HG02588 (cell line): ENCODE results near the gene DRD3.

ENCODE experiments used
- ATAC-seq: cut with Tn5 transposase; IDR thresholded peaks from one replicate; pipeline ENCODE4 v1.9.1; 2021; ENCODE audit warnings: mild to moderate bottlenecking, moderate library complexity; ENCODE audit not compliant: unreplicated experiment

DRD3 gene

DNA sequence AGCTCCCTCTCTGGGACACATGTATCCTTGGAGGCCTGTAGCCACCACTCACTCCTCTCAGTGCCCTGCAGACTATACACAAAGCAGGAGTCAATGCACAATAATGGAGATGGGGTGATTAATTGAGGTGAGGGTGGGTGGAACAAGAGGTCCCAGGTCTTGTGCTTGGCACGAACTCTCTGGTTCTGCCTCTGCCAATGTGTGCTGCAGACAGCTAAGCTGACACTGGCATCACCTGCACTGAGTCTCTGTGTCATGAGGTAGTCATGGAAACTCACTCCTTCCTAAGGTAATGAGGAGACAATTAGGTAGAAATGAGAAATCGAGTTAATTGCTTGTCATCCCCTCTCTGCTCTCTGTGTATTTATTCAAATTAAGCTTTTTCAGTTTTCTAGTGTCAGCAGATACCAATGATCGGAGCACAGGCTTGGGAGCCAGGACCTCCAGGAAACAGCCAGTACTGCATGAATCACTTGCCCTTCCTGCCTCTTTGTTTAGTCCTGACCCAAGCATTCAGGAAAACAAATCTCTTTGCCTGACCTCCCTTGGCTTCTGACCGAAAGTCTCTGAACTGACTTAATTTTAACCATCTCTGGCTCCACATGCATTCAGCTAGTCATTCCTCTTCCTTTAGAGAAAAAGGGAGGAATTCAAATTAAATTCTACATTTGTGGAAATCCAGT is 56.7 kb downstream of the DRD3 start:
- no peak for ATAC-seq

DNA sequence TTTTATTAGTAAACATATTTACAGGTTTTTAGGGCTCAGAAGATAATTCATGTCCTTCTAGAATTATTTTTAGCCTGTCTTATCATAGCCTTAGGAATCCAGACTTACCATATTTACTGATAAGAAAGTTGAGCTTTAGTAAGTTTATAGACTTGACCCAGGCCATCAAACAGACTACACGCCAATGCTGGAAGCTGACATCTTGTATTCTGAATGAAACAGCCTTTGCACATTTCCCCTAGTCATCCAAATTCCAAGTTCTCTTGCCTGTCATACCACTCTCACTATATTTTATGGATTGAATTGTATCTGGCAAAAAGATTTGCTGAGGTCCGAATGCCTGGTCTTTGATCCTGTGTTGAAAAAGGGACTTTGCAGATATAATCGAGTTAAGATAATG is 58.6 kb downstream of the DRD3 start:
- no peak for ATAC-seq

DNA sequence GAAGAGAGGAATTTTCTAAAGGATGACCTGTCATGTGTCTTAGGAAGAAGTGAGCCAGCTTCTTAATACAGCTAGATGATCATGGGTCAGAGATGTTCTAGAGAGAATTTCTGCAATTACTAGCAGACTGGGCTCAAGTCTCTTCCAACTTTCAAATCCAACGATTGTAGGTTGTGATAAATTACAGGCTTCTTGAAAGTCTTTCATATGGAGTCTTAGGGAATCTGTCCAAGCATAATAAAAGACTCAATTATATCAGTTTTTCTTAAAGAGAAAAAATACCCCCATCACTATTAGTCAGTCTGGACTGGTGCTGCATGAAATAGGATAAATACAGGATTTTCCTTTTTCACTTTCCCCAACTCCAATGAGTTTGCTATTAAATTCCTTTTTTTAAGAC is 59.1 kb downstream of the DRD3 start:
- ATAC-seq: no peak

DNA sequence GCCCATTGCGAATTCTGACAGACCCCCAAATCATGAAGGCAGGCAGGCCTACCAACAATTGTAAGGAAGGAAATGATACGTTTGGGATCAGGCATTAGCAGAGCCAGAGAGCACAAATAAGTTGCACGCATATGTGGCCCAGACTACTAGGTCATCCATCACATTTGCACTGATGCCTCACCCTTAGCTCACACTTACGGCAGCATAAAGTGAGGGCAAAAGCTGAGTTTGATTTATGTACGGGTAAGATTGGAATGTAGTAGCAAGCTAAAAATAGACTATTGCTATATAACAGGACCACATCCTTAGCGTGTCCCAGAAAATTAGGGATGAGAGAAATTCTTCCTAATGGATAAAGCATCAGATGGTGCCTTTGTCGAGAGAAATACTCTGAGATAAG is 63.7 kb downstream of the DRD3 start:
- no peak for ATAC-seq

DNA sequence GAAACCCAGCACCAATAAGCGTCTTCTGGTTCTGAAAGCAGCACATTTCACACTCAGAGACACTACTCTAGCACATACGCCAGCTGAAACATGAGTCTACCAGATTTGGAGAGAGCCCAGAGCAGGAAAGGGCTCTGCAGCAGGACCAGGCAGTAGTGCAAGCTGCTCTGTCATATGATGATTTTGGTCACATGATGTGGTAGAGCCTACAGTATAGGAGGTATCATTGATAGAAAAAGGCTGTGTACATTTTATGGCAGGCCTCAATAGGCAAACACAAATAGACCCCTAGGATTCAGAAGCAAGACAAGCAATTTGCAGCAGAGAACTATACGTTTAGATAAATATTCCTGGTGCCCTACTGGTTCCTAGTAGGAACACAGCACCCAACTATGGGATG is 64.1 kb downstream of the DRD3 start:
- ATAC-seq: no peak

DNA sequence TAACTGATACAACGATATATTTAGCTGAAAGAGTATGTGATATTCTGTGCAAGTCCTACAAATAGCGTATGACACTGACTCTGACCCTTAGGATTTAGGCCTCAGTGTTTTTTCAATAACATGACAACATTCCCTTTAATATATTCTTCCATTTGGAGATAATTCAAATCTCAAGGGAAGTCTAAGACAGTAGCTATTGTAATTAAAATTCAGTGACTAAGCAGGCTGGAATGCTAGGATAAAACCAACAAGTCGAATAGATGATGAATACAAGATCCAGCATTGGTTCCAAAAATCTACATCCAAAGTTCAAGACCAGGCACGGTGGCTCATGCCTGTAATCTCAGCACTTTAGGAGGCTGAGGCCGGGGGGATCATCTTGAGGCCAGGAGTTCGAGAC is 66.2 kb downstream of the DRD3 start:
- ATAC-seq: no peak

DNA sequence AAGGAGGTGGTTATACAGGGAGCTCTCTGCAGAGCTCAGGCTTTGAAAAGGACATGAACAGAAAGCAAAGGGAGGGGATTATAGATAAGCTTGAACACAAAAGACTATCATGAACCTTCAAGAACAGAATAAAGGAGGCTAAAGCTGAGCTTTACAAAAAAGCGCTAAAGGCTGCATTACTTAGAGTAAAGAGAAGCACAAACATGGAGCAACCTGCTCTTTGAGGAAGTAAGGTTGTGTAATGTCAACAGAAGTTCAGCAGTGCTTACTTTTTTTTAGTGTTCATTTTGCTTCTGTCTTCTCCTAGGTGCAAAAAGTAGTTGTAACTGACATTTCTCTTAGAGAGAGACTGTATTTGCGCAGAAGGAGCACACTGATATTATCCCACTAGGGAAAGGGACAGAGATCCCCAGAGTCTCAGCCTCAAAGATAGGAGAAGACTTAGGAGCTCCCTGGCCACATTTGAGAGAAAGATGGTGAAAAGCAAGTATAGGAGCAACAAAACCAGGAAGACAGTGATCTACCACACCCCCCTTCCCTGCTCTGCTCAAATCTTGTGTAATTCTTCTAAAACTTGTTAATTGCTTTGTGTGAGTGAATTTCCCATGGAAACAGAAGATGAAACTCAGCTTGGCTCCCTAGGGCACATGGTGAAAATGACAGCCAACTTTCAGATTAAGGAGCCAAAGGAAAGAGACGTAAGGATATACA is 67.6 kb downstream of the DRD3 start:
- no peak for ATAC-seq

DNA sequence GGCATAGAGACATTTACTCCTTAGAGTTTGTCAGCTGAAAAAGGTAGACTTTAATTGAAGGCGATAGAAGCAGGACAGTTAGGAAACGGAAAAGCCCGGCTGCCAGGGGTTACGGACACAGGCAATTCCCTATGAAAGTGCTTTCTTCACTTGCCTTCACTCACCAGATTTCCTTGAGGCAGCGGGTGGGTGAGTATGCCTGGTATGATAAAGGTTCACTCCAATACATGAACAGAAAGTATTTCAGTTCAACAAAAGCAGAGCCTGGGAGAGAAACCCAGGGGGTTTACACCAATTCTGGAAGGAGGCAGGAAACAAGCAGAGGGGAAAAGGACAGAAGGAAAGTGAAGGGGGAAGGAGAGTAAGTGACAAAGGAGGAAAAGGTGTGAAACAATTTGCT is 68.4 kb downstream of the DRD3 start:
- ATAC-seq: no peak

DNA sequence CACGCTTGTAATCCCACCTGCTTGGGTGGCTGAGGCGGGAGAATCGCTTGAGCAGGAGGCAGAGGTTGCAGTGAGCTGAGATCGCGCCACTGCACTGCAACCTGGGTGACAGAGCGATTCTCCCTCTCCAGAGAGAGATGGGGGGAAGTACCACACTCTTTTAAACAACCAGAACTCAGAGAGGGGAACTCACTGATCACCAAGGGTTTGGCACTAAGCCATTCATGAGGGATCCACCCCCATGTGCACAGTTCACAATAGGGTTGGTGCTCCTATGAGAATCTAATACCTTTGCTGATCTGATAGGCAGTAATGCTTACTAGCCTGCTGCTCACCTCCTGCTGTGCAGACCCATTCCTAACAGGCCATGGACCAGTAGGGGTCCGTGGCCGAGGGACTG is 70.7 kb downstream of the DRD3 start:
- no peak for ATAC-seq

DNA sequence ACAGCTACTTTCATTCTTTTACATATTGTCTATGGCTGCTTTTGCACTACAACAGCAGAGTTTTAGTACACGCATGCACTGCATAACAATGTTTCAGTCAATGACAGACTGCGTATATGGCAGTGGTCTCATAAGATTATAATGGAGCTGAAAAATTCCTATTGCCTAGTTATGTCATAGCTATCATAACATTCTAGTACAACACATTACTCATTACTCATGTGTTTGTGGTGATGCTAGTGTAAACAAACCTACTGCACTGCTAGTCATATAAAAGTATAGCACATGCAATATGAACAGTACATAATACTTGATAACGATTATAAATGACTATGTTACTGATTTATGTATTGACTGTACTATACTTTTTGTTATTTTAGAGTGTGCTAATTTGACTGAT is 74.4 kb downstream of the DRD3 start:
- ATAC-seq: no peak

DNA sequence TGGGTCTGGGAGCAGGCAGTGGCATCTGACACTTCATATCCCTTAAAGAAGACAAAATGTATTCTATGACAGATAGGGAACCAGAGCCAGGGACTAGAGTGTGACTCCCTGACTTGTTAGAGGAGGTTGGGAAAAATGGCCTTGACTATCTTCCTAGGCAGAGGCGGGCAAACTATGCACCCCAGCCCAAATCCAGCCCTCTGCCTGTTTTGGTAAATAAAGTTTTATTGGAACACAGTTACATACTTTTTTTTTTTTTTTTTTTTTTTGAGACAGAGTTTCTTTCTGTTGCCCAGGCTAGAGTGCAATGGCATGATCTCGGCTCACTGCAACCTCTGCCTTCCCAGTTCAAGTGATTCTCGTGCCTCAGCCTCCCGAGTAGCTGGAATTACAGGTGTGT is 75.0 kb downstream of the DRD3 start:
- ATAC-seq: no peak

DNA sequence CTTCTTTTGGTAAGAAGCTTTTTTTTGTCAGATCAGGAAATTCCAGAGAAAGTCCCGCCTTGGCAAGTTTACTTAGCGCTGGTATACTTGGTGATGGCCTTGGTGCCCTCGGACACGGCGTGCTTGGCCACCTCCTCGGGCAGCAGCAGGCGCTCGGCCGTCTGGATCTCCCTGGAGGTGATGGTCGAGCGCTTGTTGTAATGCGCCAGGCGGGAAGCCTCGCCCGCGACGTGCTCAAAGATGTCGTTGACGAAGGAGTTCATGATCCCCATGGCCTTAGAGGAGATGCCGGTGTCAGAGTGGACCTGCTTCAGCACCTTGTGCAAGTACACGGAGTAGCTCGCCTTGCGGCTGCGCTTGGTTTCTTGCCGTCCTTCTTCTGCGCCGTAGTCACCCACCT is 75.7 kb downstream of the DRD3 start:
- no peak for ATAC-seq

DNA sequence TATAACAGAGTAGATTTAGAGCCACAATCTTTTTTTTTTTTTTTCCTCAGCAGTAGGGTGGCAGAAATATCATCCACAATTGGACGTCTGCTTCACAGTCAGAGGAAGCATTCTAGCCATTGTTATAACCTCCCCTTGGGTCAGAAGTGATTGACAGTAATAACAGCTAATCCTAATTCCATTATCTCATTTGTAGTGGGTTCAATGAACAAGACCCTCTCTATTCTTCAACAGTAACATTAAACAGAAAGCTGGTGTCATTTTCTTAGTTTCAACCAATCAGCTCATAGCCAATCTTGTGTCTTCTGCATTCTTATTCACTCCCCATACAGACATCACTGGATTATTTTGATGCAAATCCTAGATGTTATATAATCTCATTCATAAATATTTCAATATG is 77.8 kb downstream of the DRD3 start:
- ATAC-seq: no peak

DNA sequence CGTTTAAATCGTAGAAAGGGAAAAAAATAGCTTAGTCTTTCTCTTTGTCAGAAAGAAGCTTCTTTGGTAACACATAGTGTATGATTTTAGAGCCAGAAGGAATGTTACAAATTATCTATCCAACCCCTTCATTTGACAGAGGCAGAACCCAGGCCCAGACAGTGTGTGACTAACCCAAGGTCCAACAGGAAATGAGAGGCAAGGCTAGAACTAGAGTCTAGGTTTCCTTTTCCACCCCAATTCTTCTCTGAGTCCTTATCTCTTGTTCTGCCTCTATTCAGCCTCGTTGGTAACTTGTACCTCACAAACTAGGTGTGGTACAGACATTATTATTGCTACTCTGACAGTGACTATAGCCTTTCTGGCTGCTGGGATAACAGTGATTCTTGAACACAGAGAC is 83.1 kb downstream of the DRD3 start:
- ATAC-seq: no peak

DNA sequence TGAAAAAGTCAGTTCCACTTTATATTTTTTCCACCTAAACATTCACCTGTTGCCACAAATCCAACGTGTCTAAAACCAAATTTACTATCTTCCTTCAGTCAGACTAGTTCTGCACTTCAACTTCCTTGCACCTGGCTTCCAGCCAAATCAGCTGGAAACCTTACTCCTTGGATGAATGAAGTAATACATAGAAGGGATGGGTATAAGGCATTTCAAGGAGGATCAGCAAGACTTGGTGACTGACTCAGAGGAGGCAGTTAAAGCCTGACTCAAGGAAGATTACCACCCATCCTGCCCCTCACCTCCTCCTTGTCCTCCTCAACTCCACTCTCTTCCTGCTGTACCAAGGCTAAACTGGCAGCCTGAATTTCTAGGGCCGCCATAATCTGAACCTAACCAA is 85.3 kb downstream of the DRD3 start:
- ATAC-seq: no peak

DNA sequence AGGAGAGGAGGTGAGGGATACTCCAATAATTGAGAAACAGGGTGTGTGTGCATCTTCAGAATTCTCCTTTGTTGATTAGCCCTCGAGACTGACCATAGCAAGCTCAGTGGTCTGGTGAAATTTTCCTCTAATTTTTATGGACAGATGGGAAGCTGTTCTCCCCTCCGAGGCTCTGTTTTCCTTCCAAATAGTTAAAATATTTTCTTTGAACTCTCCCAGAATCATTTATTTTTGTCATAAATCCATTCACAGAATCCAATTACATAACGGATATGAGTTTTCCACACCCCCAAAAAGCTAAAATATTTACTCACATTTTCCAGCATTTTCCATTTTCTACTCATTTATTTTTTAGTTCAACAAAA is 85.9 kb downstream of the DRD3 start:
- ATAC-seq: no peak

DNA sequence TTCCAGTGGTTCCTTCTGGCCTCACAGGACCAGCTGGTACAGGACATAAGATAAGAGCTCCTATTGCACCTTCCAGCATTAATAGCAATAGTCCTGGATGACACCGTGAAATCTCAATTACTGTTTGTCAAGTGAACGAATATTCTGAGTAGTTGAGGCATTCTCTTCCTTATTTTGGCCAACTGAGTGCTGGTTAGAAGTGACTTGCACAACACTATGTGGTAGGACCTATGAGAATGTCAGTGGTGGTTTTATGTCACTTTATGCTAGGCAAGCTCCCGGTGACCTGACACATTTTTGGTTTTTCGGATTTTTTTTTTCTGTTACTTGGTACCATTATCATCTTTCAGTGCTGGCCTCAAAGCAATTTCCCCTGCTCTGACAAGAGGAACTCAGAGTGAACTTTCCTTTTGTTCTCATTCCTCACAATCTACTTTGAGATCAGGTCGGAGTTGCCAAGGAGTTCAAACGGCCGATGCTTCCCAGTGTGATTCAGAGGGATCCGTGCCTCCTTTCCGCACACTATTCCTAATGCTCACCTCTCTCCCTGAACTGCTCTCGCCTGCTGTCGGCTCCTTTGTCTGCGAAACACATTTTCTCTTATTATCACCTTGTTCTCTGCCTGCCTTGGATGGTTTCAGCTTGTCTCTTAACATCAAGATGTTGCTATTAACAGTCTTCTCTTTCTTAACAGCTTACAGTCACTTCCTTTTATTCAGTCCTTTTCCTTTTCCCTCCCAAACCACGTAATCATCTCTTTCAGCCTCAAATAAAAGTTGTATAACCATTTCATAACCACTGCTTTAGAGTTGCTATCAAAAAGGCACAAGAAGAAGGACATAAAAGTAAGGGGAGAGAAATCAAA is 86.5 kb downstream of the DRD3 start:
- ATAC-seq: no peak

DNA sequence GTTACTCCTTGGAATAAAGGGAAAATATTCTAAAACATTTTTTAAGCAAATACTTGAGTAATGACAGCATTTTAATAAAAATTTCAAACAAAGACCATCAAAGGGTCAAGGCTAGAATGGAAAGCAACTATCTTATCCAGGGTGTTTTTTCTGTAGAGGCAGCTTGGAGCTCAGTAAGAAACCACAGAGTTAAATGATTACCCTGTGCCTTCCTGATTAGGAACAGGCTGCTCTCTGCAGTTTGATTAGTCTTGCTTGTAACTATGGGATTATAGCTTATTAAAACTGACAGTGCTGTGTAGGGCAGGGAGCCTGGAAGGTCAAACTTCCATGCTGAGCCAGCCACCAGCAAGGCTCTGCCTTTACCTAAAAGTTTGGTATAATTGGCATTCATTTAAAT is 89.2 kb downstream of the DRD3 start:
- no peak for ATAC-seq

DNA sequence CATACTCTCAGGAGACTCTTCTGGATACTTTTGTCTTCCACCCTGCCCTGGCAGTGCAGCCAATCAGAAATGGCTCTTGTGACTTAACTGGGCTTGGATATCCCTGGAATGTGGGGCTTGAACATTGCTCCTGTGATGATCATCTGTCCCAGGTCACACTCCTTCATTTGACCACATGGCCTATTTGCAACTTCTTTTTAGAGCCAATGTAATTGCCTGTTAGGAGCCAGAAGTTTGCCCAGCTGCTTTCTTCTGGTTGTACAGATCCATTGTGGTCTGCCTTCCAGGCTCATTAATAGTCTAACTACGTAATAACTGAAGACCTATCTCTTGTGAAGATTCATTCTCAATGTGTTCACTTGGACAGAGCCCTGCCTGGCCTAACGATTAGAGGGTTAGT is 92.5 kb downstream of the DRD3 start:
- ATAC-seq: no peak

DNA sequence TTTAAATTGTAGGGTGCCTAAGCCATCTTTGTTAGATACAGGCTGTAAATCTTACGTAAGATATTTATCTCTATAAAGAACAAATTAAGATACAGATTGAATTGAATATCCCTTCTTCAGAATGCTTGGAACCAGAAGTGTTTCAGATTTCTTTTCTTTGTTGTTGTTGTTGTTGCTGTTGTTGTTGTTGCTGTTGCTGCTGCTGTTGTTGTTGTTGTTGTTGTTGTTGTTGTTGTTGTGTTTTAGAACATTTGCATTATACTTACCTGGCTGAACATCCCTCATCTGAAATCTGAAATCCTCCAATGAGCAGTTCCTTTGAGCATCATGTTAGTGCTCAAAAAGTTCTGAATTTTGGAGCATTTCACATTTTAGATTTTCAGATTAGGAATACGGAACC is 95.7 kb downstream of the DRD3 start:
- ATAC-seq: no peak

DNA sequence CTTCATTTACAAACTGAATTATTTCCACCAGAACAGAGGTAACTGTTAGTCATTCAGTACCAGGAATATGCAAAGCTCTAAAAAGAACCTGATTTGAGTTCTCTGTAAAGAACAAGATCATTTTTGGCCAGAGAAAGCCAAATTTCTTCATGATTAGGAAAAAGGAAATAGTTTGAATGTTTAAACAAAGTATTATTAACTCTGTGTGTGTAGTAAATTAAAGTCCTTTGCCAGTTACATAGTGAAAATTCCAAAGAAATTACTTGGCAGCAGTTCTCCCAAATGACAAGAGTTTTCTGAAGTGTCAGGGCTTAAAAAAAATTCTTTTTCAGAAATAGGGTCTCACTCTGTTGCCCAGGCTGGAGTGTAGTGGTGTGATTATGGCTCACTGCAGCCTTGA is 97.8 kb downstream of the DRD3 start:
- no peak for ATAC-seq

DNA sequence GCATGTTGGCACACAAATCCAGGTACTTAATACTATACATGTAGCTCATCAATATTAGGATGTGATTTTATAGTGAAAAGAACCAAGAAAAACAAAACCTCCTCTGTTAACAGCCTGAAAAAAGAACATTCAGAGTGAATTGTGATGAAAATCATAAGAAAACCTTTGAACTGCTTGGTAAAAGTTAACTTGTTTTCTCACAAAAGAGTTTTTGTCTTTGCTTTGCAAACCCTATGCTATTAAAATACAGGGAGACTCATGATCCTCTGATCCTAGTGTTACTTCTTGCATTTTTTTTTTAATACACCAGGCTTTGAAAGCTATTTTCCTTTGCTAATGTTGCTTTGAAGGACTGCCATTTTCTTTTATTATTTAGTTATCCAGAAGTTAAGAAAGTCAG is 98.7 kb downstream of the DRD3 start:
- no peak for ATAC-seq
